GM12874 (cell line): Measurements from ENCODE around the gene DLGAP1.

Experiments used
- CTCF ChIP-seq: IDR thresholded peaks from 2 replicates; pipeline ENCODE4 v1.5.1; 2011; ENCODE audit warnings: low read depth, mild to moderate bottlenecking, control low read depth, low read length, moderate library complexity; ENCODE audit not compliant: insufficient read depth

DLGAP1 gene

GRCh38 chr18:4444306-4444705 is 10.8 kb downstream of the DLGAP1 start:
- TF ChIP-seq CTCF = no peak

GRCh38 chr18:4441098-4441497 is 14.0 kb downstream of the DLGAP1 start:
- no peak for TF ChIP-seq CTCF

- TF ChIP-seq CTCF = no peak
Observed at GRCh38 chr18:4438938-4439337, 16.2 kb downstream of the DLGAP1 start.

GRCh38 chr18:4433717-4434116 is 21.4 kb downstream of the DLGAP1 start:
- TF ChIP-seq CTCF = no peak

- TF ChIP-seq CTCF = no peak
Observed at GRCh38 chr18:4430836-4431235, 24.3 kb downstream of the DLGAP1 start.

GRCh38 chr18:4417714-4418113 is 37.4 kb downstream of the DLGAP1 start:
- no peak for TF ChIP-seq CTCF

GRCh38 chr18:4416976-4417375 is 38.1 kb downstream of the DLGAP1 start:
- no peak for TF ChIP-seq CTCF

- no peak for TF ChIP-seq CTCF
Observed at GRCh38 chr18:4412286-4412685, 42.8 kb downstream of the DLGAP1 start.
